PC-9 (cell line): ENCODE results near the gene CHCT1. TPM values are rescaled to one million over a fixed set of nuclear protein-coding genes. Genes with fewer than 3 reads are reported as not detected.

Experiments used
- BruUV-seq: library from RNA; stranded (reverse); fragments of 400-500 nt; replicated peaks from 2 replicates; lab custom pipeline; 2021; lab: Mats Ljungman, UMichigan
- CTCF ChIA-PET: fragments of 300-600 bp; sonication (Branson Sonifier 250); formaldehyde crosslinking; loops from one replicate; lab custom pipeline; 2022; ENCODE audit warnings: antibody characterized with exemption; lab: Charles Lee
- POLR2A ChIA-PET: fragments of 300-600 bp; sonication (Branson Sonifier 250); formaldehyde crosslinking; loops from one replicate; lab custom pipeline; 2022; ENCODE audit warnings: antibody characterized with exemption; ENCODE audit not compliant: unreplicated experiment; lab: Charles Lee
- DNase-seq, 2 experiments: peaks; one replicate each; pipeline versions ENCODE4 v3.0.0 to v3.0.0-alpha.2; 2015 to 2022; ENCODE audit warnings: mixed read lengths in 1 of 2
- H2AFZ ChIP-seq: fragments of 200-600 bp; sonication (generic); 2 replicates; pipeline ENCODE4 v1.8.1; 2017; ENCODE audit warnings: antibody characterized with exemption
- H3F3A ChIP-seq: fragments of 200-600 bp; sonication (generic); 2 replicates; pipeline ENCODE4 v1.8.1; 2017; ENCODE audit warnings: antibody characterized with exemption, mild to moderate bottlenecking, low read depth; ENCODE audit not compliant: insufficient read depth
- H3K27ac ChIP-seq: fragments of 200-600 bp; sonication (generic); 2 replicates; pipeline ENCODE4 v1.6.1; 2016; ENCODE audit warnings: mixed run types
- H3K27me3 ChIP-seq: fragments of 200-600 bp; sonication (generic); 2 replicates; pipeline ENCODE4 v1.6.1; 2016; ENCODE audit warnings: low read depth, mixed run types; ENCODE audit not compliant: insufficient read depth
- H3K36me3 ChIP-seq: fragments of 200-600 bp; sonication (generic); 2 replicates; pipeline ENCODE4 v1.6.1; 2016; ENCODE audit warnings: low read depth, mixed run types
- H3K4me1 ChIP-seq: fragments of 200-600 bp; sonication (generic); replicated peaks from 2 replicates; pipeline ENCODE4 v1.6.1; 2016; ENCODE audit warnings: mixed run types; ENCODE audit not compliant: insufficient read depth
- H3K4me2 ChIP-seq: fragments of 200-600 bp; sonication (generic); 2 replicates; pipeline ENCODE4 v1.6.1; 2017; ENCODE audit warnings: mixed run types
- H3K4me3 ChIP-seq: fragments of 200-600 bp; sonication (generic); 2 replicates; pipeline ENCODE4 v1.6.1; 2016; ENCODE audit warnings: mixed run types
- H3K79me2 ChIP-seq: fragments of 200-600 bp; sonication (generic); 2 replicates; pipeline ENCODE4 v1.6.1; 2017; ENCODE audit warnings: low read depth, mixed run types
- H3K9me2 ChIP-seq: fragments of 200-600 bp; sonication (generic); 2 replicates; pipeline ENCODE4 v1.8.1; 2017; ENCODE audit warnings: mild to moderate bottlenecking; ENCODE audit not compliant: insufficient read depth
- H3K9me3 ChIP-seq: fragments of 200-600 bp; sonication (generic); 2 replicates; pipeline ENCODE4 v1.8.1; 2016; ENCODE audit warnings: low read depth; ENCODE audit not compliant: insufficient read depth
- H4K20me1 ChIP-seq: fragments of 200-600 bp; sonication (generic); 2 replicates; pipeline ENCODE4 v1.8.1; 2017; ENCODE audit not compliant: insufficient read depth
- EZH2 ChIP-seq: fragments of 200-600 bp; sonication (generic); IDR thresholded peaks from 2 replicates; pipeline ENCODE4 v1.8.0; 2017; ENCODE audit warnings: antibody characterized with exemption, low read depth
- intact Hi-C: fragments of 100-400 bp; cut with micrococcal nuclease; formaldehyde crosslinking; loops from one replicate; pipeline ENCODE4 v1.10.0; 2022; ENCODE audit not compliant: unreplicated experiment
- total RNA-seq: library from RNA; stranded (reverse); gene quantifications from 2 replicates; pipeline ENCODE4 v1.2.3, GENCODE V29; 2021
- TF ChIP-seq, protein P1 (sequence below): fragments of 200-600 bp; sonication (generic); conservative IDR thresholded peaks from 2 replicates; pipeline ENCODE4 v1.6.1; 2017; ENCODE audit warnings: mixed run types, antibody characterized with exemption, mild to moderate bottlenecking, moderate library complexity

The CHCT1 gene
- total RNA-seq, 1 experiment from 2014 or later, result not detected

DNA sequence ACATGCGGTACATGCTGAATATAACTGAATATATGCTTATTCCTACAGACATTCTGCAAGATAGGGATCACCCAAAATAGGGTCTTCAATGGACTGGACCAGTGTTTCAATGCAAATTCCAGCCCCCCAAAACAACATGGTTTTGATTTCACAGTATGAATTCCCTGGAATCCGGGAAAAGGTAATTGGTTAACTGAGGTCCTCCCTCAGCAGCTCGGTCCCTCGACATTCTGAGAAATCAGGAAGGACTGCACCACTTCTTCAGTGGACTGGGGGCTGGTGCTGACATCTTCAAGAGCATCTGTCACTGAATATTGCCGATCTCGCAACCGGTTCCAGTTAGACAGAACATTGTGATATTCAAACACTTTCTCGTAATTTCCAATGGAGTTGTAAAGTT is 25.1 kb downstream of the CHCT1 start:
- BruUV-seq, result no TSS peak
- Histone ChIP-seq H3K27ac (no peak overlapping the region), H3K4me3 (no peak overlapping the region), H3K4me1 (no peaks in the 10 kb centered on the region), H3K27me3 (no peaks in the 10 kb centered on the region), H3K9me2 (no peaks in the 10 kb centered on the region), H3F3A (peaks cover 4% of the 10 kb centered on the region; the same call in 1 of the 2 replicates), H3K4me2 (no peak overlapping the region), H3K36me3 (peaks cover 32% of the 10 kb centered on the region), H4K20me1 (peaks cover 4% of the 10 kb centered on the region; the same call in 1 of the 2 replicates), H3K9me3 (no peaks in the 10 kb centered on the region), H2AFZ (no peak overlapping the region), H3K79me2 (no peaks in the 10 kb centered on the region)
- intact Hi-C loops, result no loop called here
- TF ChIP-seq, protein P1, sequence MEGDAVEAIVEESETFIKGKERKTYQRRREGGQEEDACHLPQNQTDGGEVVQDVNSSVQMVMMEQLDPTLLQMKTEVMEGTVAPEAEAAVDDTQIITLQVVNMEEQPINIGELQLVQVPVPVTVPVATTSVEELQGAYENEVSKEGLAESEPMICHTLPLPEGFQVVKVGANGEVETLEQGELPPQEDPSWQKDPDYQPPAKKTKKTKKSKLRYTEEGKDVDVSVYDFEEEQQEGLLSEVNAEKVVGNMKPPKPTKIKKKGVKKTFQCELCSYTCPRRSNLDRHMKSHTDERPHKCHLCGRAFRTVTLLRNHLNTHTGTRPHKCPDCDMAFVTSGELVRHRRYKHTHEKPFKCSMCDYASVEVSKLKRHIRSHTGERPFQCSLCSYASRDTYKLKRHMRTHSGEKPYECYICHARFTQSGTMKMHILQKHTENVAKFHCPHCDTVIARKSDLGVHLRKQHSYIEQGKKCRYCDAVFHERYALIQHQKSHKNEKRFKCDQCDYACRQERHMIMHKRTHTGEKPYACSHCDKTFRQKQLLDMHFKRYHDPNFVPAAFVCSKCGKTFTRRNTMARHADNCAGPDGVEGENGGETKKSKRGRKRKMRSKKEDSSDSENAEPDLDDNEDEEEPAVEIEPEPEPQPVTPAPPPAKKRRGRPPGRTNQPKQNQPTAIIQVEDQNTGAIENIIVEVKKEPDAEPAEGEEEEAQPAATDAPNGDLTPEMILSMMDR, result no peak
- TF ChIP-seq EZH2, result no peak
- ChIA-PET POLR2A (no interaction called here), CTCF (no interaction called here)
- no peak for DNase-seq

DNA sequence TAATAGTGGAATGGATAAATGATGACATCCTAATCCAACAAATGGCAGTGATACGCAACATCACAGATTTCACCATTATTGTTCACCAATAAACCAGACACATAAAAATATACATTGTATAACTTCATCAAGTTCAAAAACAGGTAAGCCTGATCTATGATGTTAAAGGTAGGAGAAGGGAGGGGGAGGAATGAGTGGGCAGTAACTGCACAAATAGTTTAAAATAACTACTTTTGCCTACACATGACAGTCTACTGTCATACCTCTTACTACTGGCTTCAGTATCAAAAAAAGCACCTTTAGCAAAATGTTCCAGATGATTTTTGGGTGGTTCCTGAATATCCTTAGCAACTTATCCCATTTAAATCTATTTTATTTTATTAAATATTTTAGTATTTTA is 28.8 kb downstream of the CHCT1 start:
- H3K27me3 ChIP-seq, result no peaks in the 10 kb centered on the region
- no peaks in the 10 kb centered on the region for H3K79me2 ChIP-seq
- H3K4me1 ChIP-seq, result no peaks in the 10 kb centered on the region
- no peak overlapping the region for H3K27ac ChIP-seq
- H4K20me1 ChIP-seq, result peaks cover 4% of the 10 kb centered on the region; the same call in 1 of the 2 replicates
- ChIA-PET CTCF (no interaction called here), POLR2A (no interaction called here)
- H3F3A ChIP-seq, result no peaks in the 10 kb centered on the region; the same call in none of the 2 replicates
- no peak for DNase-seq
- H3K36me3 ChIP-seq, result peaks cover 39% of the 10 kb centered on the region
- H3K9me2 ChIP-seq, result no peaks in the 10 kb centered on the region
- TF ChIP-seq, protein P1, result no peak
- no peak for TF ChIP-seq EZH2
- no peaks in the 10 kb centered on the region for H3K9me3 ChIP-seq
- intact Hi-C loops, result no loop called here
- H3K4me2 ChIP-seq, result no peak overlapping the region
- no peak overlapping the region for H2AFZ ChIP-seq
- H3K4me3 ChIP-seq, result no peak overlapping the region
- no TSS peak for BruUV-seq

DNA sequence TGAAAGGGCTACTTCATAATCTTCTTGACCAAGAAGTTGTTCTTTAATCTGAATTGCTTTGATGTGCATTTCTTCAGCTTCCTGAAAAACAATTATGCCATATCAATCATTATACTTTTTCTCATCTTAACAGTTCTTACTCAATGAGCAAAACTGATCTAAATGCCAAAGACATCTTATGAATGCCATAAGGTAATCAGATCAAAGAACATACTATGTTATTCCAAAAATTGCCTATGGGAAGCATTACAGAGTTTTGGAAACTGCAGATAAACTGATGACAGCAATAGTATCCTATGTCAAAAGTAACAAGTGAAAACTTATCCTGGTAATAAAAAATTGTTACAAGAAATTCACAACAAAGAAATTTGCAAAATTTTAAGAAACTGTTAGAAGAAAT is 29.7 kb downstream of the CHCT1 start:
- Histone ChIP-seq H3K9me3 (no peaks in the 10 kb centered on the region), H3K27ac (no peak overlapping the region), H3K36me3 (peaks cover 45% of the 10 kb centered on the region), H2AFZ (no peak overlapping the region), H3K79me2 (no peaks in the 10 kb centered on the region), H3K4me2 (no peak overlapping the region), H3K27me3 (no peaks in the 10 kb centered on the region), H3K4me3 (no peak overlapping the region), H3K9me2 (no peaks in the 10 kb centered on the region), H4K20me1 (peaks cover 4% of the 10 kb centered on the region; the same call in 1 of the 2 replicates), H3K4me1 (no peaks in the 10 kb centered on the region), H3F3A (no peaks in the 10 kb centered on the region; the same call in none of the 2 replicates)
- intact Hi-C loops, result no loop called here
- TF ChIP-seq, protein P1, result no peak
- TF ChIP-seq EZH2, result no peak
- no peak for DNase-seq
- ChIA-PET POLR2A (interaction anchor here (0.6 kb wide), 1 partner anchor 148 kb away, joined by 3 read pairs; the partner anchor contains the start of gene PPM1D), CTCF (no interaction called here)
- BruUV-seq, result no TSS peak
